H1 (cell line): Measurements from ENCODE around the gene MRPS16. TPM values are rescaled to one million over a fixed set of nuclear protein-coding genes. Genes with fewer than 3 reads are reported as not detected.

Source experiments
- CTCF ChIA-PET: fragments of 300-600 bp; sonication (Branson Sonifier 250); formaldehyde crosslinking; loops from one replicate; lab custom pipeline; 2021; ENCODE audit not compliant: partially characterized antibody; lab: Charles Lee
- POLR2A ChIA-PET: fragments of 300-600 bp; sonication (Branson Sonifier 250); formaldehyde crosslinking; loops from one replicate; lab custom pipeline; 2021; ENCODE audit warnings: inconsistent platforms; ENCODE audit not compliant: partially characterized antibody; lab: Charles Lee
- DNase-seq, 2 experiments: peaks; one replicate each; pipeline versions ENCODE4 v3.0.0 to v3.0.0-alpha.2; 2010 to 2022; ENCODE audit warnings: low spot score in 2 of 2, low read depth in 1 of 2, mixed read lengths in 1 of 2
- FAIRE-seq: peaks from 2 replicates; lab custom pipeline; 2011; peaks lifted over from hg19 to GRCh38; lab: Jason Lieb, UNC
- H2AFZ ChIP-seq: 2 replicates; pipeline ENCODE4 v1.8.1; 2012; ENCODE audit warnings: low read length, inconsistent platforms
- H2AK5ac ChIP-seq: 2 replicates; pipeline ENCODE4 v1.6.1; 2013; ENCODE audit warnings: low read depth, low read length
- H2BK120ac ChIP-seq: replicated peaks from 2 replicates; pipeline ENCODE3; 2013; ENCODE audit warnings: low read depth, low read length, inconsistent platforms
- H2BK12ac ChIP-seq: 2 replicates; pipeline ENCODE4 v1.6.1; 2013; ENCODE audit warnings: low read depth, low read length
- H2BK15ac ChIP-seq: 2 replicates; pipeline ENCODE4 v1.6.1; 2013; ENCODE audit warnings: low read length
- H2BK20ac ChIP-seq: 2 replicates; pipeline ENCODE4 v1.6.1; 2013; ENCODE audit warnings: low read length
- H2BK5ac ChIP-seq: 2 replicates; pipeline ENCODE4 v1.6.1; 2013; ENCODE audit warnings: low read depth, low read length
- H3K14ac ChIP-seq: 2 replicates; pipeline ENCODE4 v1.6.1; 2013; ENCODE audit warnings: inconsistent platforms; ENCODE audit not compliant: insufficient read length
- H3K18ac ChIP-seq: 2 replicates; pipeline ENCODE4 v1.6.1; 2013; ENCODE audit warnings: low read length; ENCODE audit errors: extremely low read depth
- H3K23ac ChIP-seq: 2 replicates; pipeline ENCODE4 v1.6.1; 2013; ENCODE audit warnings: inconsistent platforms; ENCODE audit not compliant: insufficient read length
- H3K23me2 ChIP-seq: 2 replicates; pipeline ENCODE4 v1.6.1; 2013; ENCODE audit warnings: low read depth, low read length
- H3K27ac ChIP-seq: 2 replicates; pipeline ENCODE4 v1.6.1; 2011; ENCODE audit warnings: low read depth, low read length, inconsistent platforms
- H3K27me3 ChIP-seq, 4 experiments: replicated peaks in 1 of 4; 1 replicate in 1 of 4; 2 replicates in 3 of 4; pipeline versions ENCODE4 v1.6.1 to v1.8.1; 2011 to 2013; ENCODE audit warnings: low read length in 3 of 4, mild to moderate bottlenecking in 3 of 4, inconsistent platforms in 2 of 4, mixed read lengths in 2 of 4, moderate library complexity in 1 of 4; ENCODE audit not compliant: control insufficient read depth in 3 of 4, insufficient read depth in 3 of 4; ENCODE audit errors: extremely low read depth in 1 of 4
- H3K36me3 ChIP-seq, 4 experiments: 2 replicates each; pipeline versions ENCODE4 v1.6.1 to v1.8.1; 2011 to 2013; ENCODE audit warnings: mild to moderate bottlenecking in 4 of 4, low read length in 3 of 4, moderate library complexity in 2 of 4, control low read depth in 1 of 4, inconsistent platforms in 1 of 4; ENCODE audit not compliant: insufficient read depth in 4 of 4, control insufficient read depth in 2 of 4
- H3K4ac ChIP-seq: replicated peaks from 2 replicates; pipeline ENCODE3; 2013; ENCODE audit warnings: low read length, low read depth, mixed read lengths, inconsistent platforms; ENCODE audit not compliant: insufficient read length
- H3K4me1 ChIP-seq, 4 experiments: replicated peaks in 1 of 4; 1 replicate in 1 of 4; 2 replicates in 3 of 4; pipeline versions ENCODE4 v1.6.1 to v1.8.1; 2011 to 2013; ENCODE audit warnings: low read length in 3 of 4, inconsistent platforms in 2 of 4, mixed read lengths in 1 of 4; ENCODE audit not compliant: insufficient read depth in 4 of 4, control insufficient read depth in 3 of 4
- H3K4me2 ChIP-seq, 2 experiments: 2 replicates each; pipeline versions ENCODE4 v1.6.1 to v1.8.1; 2011 to 2013; ENCODE audit warnings: low read depth in 2 of 2, low read length in 2 of 2, control low read depth in 1 of 2, inconsistent platforms in 1 of 2, mild to moderate bottlenecking in 1 of 2; ENCODE audit not compliant: insufficient read depth in 1 of 2
- H3K4me3 ChIP-seq, 4 experiments: fragments of 200-600, 300-600 bp in 1 of 4; sonication (generic), shearing (Covaris generic), sonication (Bioruptor Twin) in 1 of 4; 2 replicates each; pipeline versions ENCODE4 v1.5.1 to v1.8.1; 2011 to 2016; ENCODE audit warnings: low read length in 4 of 4, low read depth in 3 of 4, control low read depth in 2 of 4, inconsistent platforms in 2 of 4, mild to moderate bottlenecking in 2 of 4, mixed read lengths in 1 of 4, moderate library complexity in 1 of 4; ENCODE audit not compliant: insufficient read depth in 2 of 4; ENCODE audit errors: extremely low read depth in 1 of 4
- H3K56ac ChIP-seq: replicated peaks from 2 replicates; pipeline ENCODE3; 2013; ENCODE audit warnings: low read depth, mild to moderate bottlenecking, mixed read lengths, low read length, inconsistent platforms; ENCODE audit not compliant: insufficient read length
- H3K79me1 ChIP-seq: 2 replicates; pipeline ENCODE4 v1.6.1; 2013; ENCODE audit warnings: low read depth, low read length, control low read depth
- H3K79me2 ChIP-seq, 2 experiments: 2 replicates each; pipeline versions ENCODE4 v1.6.1 to v1.8.1; 2012 to 2013; ENCODE audit warnings: low read length in 2 of 2, mild to moderate bottlenecking in 2 of 2, inconsistent platforms in 1 of 2; ENCODE audit not compliant: insufficient read depth in 2 of 2, control insufficient read depth in 1 of 2
- H3K9ac ChIP-seq, 4 experiments: replicated peaks in 1 of 4; 1 replicate in 1 of 4; 2 replicates in 3 of 4; pipeline versions ENCODE4 v1.6.1 to v1.8.1; 2011 to 2013; ENCODE audit warnings: low read depth in 3 of 4, low read length in 3 of 4, control low read depth in 2 of 4, mild to moderate bottlenecking in 2 of 4, moderate library complexity in 2 of 4, inconsistent platforms in 1 of 4; ENCODE audit errors: extremely low read depth in 1 of 4
- H3K9me3 ChIP-seq, 2 experiments: 2 replicates each; pipeline versions ENCODE4 v1.6.1 to v1.8.1; 2012 to 2013; ENCODE audit warnings: mild to moderate bottlenecking in 2 of 2, moderate library complexity in 2 of 2, control low read depth in 1 of 2, inconsistent platforms in 1 of 2, low read depth in 1 of 2, low read length in 1 of 2, mixed read lengths in 1 of 2; ENCODE audit not compliant: insufficient read depth in 2 of 2
- H4K20me1 ChIP-seq, 2 experiments: replicated peaks in 1 of 2; 2 replicates each; pipeline versions ENCODE3 to v1.8.1; 2011 to 2013; ENCODE audit warnings: inconsistent platforms in 2 of 2, low read length in 2 of 2, mild to moderate bottlenecking in 1 of 2; ENCODE audit not compliant: insufficient read depth in 2 of 2, control insufficient read depth in 1 of 2
- H4K5ac ChIP-seq: 2 replicates; pipeline ENCODE4 v1.6.1; 2013; ENCODE audit warnings: low read length, low read depth, mixed read lengths, inconsistent platforms; ENCODE audit not compliant: insufficient read length
- H4K8ac ChIP-seq: 2 replicates; pipeline ENCODE4 v1.8.0; 2013; ENCODE audit warnings: mild to moderate bottlenecking, moderate library complexity, low read length, inconsistent platforms; ENCODE audit not compliant: insufficient read depth; ENCODE audit errors: extremely low read depth
- H4K91ac ChIP-seq: replicated peaks from 2 replicates; pipeline ENCODE3; 2013; ENCODE audit warnings: low read length, mixed read lengths, inconsistent platforms; ENCODE audit not compliant: insufficient read length
- BACH1 ChIP-seq: IDR thresholded peaks from 2 replicates; pipeline ENCODE4 v1.6.1; 2012; ENCODE audit warnings: low read length, improper control_type of control experiment
- BRCA1 ChIP-seq: IDR thresholded peaks from 2 replicates; pipeline ENCODE4 v1.6.1; 2012; ENCODE audit warnings: low read depth, low read length, improper control_type of control experiment
- CBX8 ChIP-seq: fragments of 300-800, 300-1000 bp; sonication (generic); IDR thresholded peaks from 2 replicates; pipeline ENCODE4 v1.7.1; 2016; ENCODE audit warnings: low read depth, low read length, borderline replicate concordance
- CHD2 ChIP-seq: IDR thresholded peaks from 2 replicates; pipeline ENCODE4 v1.6.1; 2012; ENCODE audit warnings: low read length, improper control_type of control experiment
- CREB1 ChIP-seq: IDR thresholded peaks from 2 replicates; pipeline ENCODE4 v1.6.1; 2012; ENCODE audit warnings: inconsistent platforms
- EZH2 ChIP-seq: fragments of 200-600 bp; sonication (generic); IDR thresholded peaks from 2 replicates; pipeline ENCODE4 v1.7.1; 2012; ENCODE audit warnings: low read depth, mild to moderate bottlenecking, moderate library complexity, low read length, inconsistent platforms; ENCODE audit not compliant: severe bottlenecking
- HDAC2 ChIP-seq, 2 experiments: fragments of 300-600 bp in 1 of 2; sonication (generic) in 1 of 2; IDR thresholded peaks; 2 replicates each; pipeline ENCODE4 v1.6.1; 2011 to 2012; ENCODE audit warnings: low read depth in 2 of 2, low read length in 2 of 2, mild to moderate bottlenecking in 2 of 2, moderate library complexity in 2 of 2, borderline replicate concordance in 1 of 2, inconsistent platforms in 1 of 2
- JUND ChIP-seq: IDR thresholded peaks from 2 replicates; pipeline ENCODE4 v1.6.1; 2011; ENCODE audit warnings: mild to moderate bottlenecking, improper control_type of control experiment, low read length
- MAFK ChIP-seq: IDR thresholded peaks from 2 replicates; pipeline ENCODE4 v1.6.1; 2012; ENCODE audit warnings: low read depth, mild to moderate bottlenecking, improper control_type of control experiment, low read length
- PHF8 ChIP-seq: fragments of 200-600 bp; sonication (generic); conservative IDR thresholded peaks from 2 replicates; pipeline ENCODE4 v1.7.1; 2012; ENCODE audit warnings: low read depth, mild to moderate bottlenecking, inconsistent platforms, low read length, moderate library complexity
- RNF2 ChIP-seq: fragments of 200-900, 300-1000 bp; sonication (generic); IDR thresholded peaks from 2 replicates; pipeline ENCODE4 v1.7.1; 2016; ENCODE audit warnings: borderline replicate concordance, low read depth, mild to moderate bottlenecking, antibody characterized with exemption, low read length; ENCODE audit not compliant: poor library complexity, severe bottlenecking; ENCODE audit errors: missing control alignments
- TAF7 ChIP-seq: optimal IDR thresholded peaks from 2 replicates; pipeline ENCODE3; 2011; ENCODE audit warnings: low read depth, mild to moderate bottlenecking, inconsistent platforms, low read length, moderate library complexity, borderline replicate concordance
- TCF12 ChIP-seq: IDR thresholded peaks from 2 replicates; pipeline ENCODE4 v1.6.1; 2011; ENCODE audit warnings: low read depth, mild to moderate bottlenecking, low read length
- USF2 ChIP-seq: IDR thresholded peaks from 2 replicates; pipeline ENCODE4 v1.6.1; 2011; ENCODE audit warnings: low read length, improper control_type of control experiment
- WGBS, 2 experiments: shearing (Covaris generic) in 1 of 2; methylation state at CpG; one replicate each; pipeline versions ENCODE4 v1.1.6 to v1.1.7; 2013 to 2015; ENCODE audit warnings: low lambda C conversion rate in 2 of 2, mixed read lengths in 2 of 2, inconsistent platforms in 1 of 2, low coverage in 1 of 2, missing lambda C conversion rate in 1 of 2; ENCODE audit not compliant: insufficient replicate concordance in 2 of 2, insufficient coverage in 1 of 2, insufficient read length in 1 of 2; ENCODE audit errors: extremely low coverage in 1 of 2, missing lambda C conversion rate in 1 of 2; 5-methylcytosine and 5-hydroxymethylcytosine counted together
- polyA plus RNA-seq, 7 experiments: library from polyadenylated mRNA; depleted of rRNA in 3 of 7; stranded (reverse) in 5 of 7; unstranded in 2 of 7; fragments of >200 nt in 5 of 7; fragments of 200-250 nt in 2 of 7; gene quantifications; 1 replicate in 5 of 7; 2 replicates in 1 of 7; 4 replicates in 1 of 7; pipeline versions ENCODE4 v1.2.1 to v1.2.3, GENCODE V29; 2011 to 2013; ENCODE audit warnings: missing spikeins in 2 of 7, mixed read lengths in 2 of 7
- total RNA-seq: library from RNA; stranded (reverse); fragmentation: NEBNext Ultra II Directional; extraction: Animal tissue kit (Norgen Biotek cat#: 25700); gene quantifications from 2 replicates; pipeline ENCODE4 v1.2.1, GENCODE V29; 2021

The MRPS16 gene
- total and polyA plus RNA-seq, 2 of the 8 experiments (the other 6 are each of a cell fraction or from before 2014, with no cell fraction given) = 125 to 203 TPM

- H2BK120ac ChIP-seq = no peak overlapping the region
- 75% methylated on average over 3 of the region's 3 CpGs; no CpG with 5 or more reads in 1 of the 2 experiments for WGBS, 2 experiments
- no peaks in the 10 kb centered on the region for H3K79me1 ChIP-seq
- DNase-seq = no peak
- no peaks in the 10 kb centered on the region for H3K27me3 ChIP-seq
- H3K4me1 ChIP-seq = no peaks in the 10 kb centered on the region
- H3K14ac ChIP-seq = no peak overlapping the region
- no peak overlapping the region for H3K23ac ChIP-seq
- H4K20me1 ChIP-seq = no peaks in the 10 kb centered on the region
- no peak overlapping the region for H3K18ac ChIP-seq
- H3K23me2 ChIP-seq = no peaks in the 10 kb centered on the region
- H2BK20ac ChIP-seq = no peak overlapping the region
- H2BK12ac ChIP-seq = no peak overlapping the region
- CTCF ChIA-PET = no interaction called here
- no peak overlapping the region for H4K5ac ChIP-seq
- TF ChIP-seq BACH1 (no peak), CBX8 (no peak), MAFK (no peak), BRCA1 (no peak), CHD2 (no peak), PHF8 (no peak), RNF2 (no peak), CREB1 (no peak), TAF7 (no peak), USF2 (no peak), HDAC2 (IDR thresholded peaks at IDR 0.05; ENCODE audit: borderline replicate concordance in 1 of 2, low read depth in 2 of 2, low read length in 2 of 2) (no peak), EZH2 (no peak), TCF12 (no peak), JUND (no peak)
- TF ChIP-seq, all 59 proteins: peak for 0
- Histone ChIP-seq H3K4me3 (no peak overlapping the region), H3K4ac (no peak overlapping the region), H4K8ac (no peak overlapping the region), H3K36me3 (no peaks in the 10 kb centered on the region), H4K91ac (no peak overlapping the region), H2AFZ (no peak overlapping the region), H2BK15ac (no peak overlapping the region), H2BK5ac (no peak overlapping the region), H2AK5ac (no peak overlapping the region), H3K9ac (no peak overlapping the region), H3K9me3 (no peaks in the 10 kb centered on the region), H3K56ac (no peak overlapping the region), H3K4me2 (no peak overlapping the region), H3K79me2 (no peaks in the 10 kb centered on the region), H3K27ac (no peak overlapping the region)
- no peak for FAIRE-seq
- POLR2A ChIA-PET = interaction anchor here (0.8 kb wide), 1 partner anchor 50 kb away, joined by 3 read pairs; the partner anchor contains the start of gene DNAJC9
Observed at GRCh38 chr10:73296946-73297345, 44.5 kb upstream of the MRPS16 start.
